GM21390 (cell line): ENCODE data around the gene PBX4.

Experiments
- ATAC-seq: cut with Tn5 transposase; IDR thresholded peaks from one replicate; pipeline ENCODE4 v1.9.1; 2021; ENCODE audit not compliant: unreplicated experiment

The PBX4 gene

DNA sequence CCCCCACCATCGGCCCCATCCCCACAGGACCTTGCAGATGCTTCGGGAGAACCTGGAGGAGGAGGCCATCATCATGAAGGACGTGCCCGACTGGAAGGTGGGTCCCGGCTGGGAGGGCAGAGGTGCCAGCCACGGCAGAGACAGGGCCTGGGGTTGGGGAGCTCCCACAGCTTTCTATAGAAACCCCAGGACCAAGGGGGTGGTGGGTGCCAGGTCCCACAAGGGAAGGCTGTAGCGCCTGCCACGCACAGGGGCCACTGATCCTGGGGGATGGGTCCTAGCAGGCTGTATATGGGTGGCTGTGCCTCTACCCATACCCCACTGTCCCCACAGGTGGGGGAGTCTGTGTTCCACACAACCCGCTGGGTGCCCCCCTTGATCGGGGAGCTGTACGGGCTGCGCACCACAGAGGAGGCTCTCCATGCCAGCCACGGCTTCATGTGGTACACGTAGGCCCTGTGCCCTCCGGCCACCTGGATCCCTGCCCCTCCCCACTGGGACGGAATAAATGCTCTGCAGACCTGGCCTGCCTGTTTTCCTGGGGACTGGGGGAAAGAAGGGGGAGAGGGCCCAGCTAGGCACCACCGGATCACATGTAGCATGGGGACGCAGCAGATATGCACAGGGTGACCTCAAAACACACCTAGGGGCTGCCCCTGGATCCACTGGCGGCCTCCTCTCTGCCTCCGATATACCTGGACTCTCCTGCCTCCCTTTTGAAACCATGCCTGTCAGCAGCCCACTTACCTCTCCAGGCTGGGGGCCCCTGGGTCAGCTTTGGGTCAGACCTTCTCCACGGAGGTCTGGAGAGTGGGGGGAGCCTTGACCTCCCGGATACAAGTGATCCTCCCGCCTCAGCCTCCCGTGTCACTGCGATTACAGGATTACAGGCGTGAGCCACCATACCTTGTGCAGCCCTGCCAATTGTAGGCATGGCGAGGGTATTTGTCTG, 90.5 kb downstream of the PBX4 start:
- no peak for ATAC-seq

DNA sequence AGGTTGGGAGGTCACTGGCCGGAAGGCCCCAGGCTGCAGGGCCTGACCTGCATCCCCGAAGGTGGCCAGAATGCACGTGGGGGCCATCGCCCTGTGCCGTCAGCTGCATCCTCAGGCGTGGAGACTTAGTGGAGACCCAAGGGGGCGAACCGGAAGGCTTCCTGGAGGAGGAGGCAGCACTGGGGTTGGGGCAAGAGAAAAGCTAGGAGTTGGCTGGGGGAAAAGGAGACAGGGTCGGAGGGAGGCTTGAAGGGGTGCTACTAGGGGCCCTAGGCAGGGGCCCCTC, 91.2 kb downstream of the PBX4 start:
- no peak for ATAC-seq

DNA sequence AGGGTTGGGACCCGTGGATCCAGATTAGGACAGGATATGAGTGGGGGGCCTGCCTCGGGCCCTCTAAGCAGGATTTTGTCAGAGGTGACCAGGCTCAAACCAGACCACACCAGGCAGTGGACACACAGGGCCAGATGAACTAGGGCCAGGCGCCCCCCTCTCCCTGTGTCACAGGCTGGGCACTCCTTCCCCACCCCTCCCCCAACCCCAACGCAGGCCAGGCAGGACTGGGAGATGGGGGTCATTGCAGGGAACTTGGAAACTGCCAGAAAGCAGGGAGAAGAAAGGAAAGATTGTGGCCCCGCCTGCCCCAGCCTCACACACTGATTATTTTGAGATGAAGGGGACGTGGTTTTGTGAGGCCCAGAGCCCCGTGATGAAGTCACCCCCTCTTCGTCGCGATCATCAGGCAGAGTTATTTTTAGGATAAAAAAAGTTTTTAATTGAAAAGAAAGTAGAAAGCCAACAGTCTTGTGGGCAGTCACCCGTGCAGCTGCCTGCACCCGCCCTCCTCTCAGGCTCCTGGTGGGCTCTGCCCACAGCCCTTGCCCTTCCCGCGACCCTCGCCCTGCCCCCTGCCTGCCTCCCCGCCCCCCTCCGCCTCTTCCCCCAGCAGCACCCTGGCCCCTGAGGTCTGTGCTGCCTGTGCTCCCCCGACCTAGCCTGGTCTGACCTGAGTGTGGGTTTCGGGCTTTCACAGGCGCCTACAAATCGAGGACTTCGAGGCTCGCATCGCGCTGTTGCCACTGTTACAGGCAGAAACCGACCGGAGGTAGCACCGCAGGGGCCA, 91.7 kb downstream of the PBX4 start:
- no peak for ATAC-seq

DNA sequence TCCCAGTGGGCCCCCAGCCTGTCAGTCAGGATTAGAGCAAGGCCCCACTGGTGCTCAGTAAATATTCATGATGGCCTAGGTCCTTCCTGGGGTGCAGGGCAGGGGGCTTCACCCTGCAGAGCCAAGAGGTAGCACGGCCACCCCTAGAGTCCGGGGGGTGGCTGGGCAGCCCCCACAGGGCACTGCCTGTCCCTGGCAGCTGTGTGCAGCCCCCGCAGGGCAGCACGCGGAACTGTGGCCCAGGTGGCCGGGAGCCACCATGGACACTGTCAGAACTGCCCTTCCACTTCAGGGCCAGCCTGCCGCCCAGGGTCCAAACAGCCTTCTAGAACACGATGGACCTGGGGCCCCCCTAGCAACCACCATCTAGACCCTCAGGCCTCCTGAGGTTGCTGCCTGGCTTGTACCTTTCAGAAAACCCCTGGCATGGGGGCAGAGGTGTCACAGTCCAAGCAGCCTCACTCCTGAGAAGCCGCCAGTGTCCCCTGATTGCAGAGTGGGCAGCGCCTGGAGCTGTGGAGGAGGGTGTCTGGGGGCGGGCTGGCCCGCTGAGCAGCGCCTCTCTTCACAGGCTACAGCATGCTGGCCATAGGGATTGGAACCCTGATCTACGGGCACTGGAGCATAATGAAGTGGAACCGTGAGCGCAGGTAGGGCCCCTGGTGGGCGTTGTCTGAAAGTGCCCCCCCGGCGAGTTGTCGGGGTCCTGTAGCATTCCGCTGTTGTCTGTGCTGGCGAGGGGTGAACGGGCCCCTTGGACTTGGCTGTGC, 92.7 kb downstream of the PBX4 start:
- no peak for ATAC-seq

DNA sequence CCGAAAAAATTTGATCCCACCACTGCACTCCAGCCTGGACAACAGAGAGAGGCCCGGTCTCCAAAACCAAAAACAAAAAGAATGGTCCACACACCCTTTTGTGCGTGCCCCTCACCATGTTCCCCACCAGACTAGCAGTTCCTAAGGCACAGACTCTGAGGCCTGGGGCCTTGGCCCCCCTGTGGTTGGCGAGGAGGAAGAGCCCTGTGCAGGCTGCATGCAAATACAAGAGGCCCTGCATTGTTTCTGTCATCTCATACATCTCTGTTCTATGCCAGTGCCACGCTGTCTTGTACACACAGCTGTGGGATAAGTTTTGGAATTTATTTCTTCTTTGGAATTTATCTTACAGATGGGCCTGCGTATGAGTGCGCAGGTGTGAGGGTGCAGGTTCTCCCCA, 94.4 kb downstream of the PBX4 start:
- ATAC-seq: no peak

DNA sequence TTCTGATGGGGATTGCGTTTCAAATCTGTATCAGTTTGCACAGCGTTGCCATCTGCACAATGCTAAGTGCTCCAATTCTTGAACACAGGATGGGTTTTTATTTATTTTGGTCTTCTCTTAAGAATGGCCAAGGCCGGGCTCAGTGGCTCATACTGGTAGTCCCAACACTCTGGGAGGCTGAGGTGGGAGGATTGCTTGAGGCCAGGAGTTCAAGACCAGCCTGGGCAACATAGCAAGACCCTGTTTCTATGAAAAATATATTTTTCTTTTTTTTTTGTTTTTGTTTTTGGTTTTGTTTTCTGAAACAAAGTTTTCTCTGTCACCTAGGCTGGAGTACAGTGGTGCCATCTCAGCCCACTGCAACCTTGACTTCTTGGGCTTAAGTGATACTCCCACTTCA, 95.3 kb downstream of the PBX4 start:
- no peak for ATAC-seq

DNA sequence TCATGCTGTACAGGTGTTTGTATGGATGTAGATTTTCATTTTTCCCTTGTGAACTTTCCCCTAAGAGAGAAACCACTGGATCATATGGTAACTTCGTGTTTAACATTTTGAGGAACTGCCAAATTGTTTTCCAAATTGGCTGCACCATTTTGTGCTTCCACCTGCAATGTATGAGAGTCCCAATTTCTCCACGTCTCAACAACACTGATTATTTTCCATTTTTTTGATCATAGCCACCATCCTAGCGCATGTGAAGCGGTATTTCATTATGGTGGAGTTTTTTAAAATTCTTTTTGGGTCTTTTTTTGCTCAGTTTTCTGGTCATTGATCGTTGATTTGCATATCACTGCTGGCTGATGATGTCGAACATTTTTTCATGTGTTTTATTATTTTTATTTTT, 97.5 kb downstream of the PBX4 start:
- ATAC-seq: no peak

DNA sequence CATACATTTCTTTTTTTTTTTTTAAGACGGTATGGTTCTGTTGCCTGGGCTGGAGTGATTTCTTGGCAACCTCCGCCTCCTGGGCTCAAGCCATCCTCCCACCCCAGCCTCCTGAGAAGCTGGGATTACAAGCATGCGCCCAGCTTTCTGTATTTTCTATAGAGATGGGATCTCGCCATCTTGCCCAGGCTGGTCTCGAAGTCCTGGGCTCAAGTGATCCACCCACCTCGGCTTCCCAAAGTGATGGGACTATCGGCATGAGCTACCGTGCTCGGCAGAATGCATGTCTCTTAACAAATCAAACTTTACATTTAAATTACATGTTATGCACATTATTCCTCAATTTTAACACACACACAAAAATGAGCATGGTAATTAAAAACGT, 101.3 kb downstream of the PBX4 start:
- ATAC-seq: no peak

DNA sequence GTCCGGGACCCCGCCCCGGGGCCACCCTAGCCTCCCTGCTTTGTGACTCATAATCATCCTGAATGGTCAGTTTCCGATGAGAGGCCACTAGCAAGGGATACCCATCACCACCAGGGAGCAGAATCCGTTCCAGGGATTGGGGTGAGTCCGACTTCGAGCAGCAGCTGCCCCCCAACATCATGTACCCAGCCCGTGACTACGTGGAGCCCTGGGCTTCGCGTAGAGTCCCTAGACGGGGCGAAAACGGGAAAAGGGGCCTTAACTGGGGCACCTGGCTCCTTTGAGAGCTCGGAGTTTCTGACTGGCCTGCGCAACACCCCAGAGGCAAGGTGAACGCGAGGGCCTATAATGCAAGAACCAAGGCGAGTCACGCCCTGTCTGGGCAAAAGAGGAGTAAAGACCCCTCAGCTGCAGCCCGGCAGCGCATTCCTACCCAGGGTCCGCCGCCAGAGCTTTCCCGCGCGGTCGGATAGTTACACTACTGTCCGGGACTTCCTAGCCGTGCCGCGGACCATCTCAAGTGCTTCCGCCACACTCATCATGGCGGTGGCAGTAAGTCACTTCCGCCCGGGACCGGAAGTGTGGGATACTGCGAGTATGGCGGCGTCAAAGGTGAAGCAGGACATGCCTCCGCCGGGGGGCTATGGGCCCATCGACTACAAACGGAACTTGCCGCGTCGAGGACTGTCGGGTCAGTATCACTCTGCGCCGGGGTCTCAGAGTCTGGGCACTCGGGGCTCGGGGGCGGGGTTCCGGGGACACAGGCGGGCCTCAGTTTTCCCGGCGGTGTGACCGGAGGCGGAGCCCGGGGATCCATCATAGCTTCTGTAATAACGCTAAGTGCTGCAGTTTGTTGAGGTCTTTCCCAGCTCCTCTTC, 102.6 kb downstream of the PBX4 start, which contains the start of gene NDUFA13:
Gene NDUFA13 (plus strand): TSS at position 584 of the 878 bp plus-strand sequence. CDS start 14 bp downstream, at position 598.
- ATAC-seq: peak; percentile 90

DNA sequence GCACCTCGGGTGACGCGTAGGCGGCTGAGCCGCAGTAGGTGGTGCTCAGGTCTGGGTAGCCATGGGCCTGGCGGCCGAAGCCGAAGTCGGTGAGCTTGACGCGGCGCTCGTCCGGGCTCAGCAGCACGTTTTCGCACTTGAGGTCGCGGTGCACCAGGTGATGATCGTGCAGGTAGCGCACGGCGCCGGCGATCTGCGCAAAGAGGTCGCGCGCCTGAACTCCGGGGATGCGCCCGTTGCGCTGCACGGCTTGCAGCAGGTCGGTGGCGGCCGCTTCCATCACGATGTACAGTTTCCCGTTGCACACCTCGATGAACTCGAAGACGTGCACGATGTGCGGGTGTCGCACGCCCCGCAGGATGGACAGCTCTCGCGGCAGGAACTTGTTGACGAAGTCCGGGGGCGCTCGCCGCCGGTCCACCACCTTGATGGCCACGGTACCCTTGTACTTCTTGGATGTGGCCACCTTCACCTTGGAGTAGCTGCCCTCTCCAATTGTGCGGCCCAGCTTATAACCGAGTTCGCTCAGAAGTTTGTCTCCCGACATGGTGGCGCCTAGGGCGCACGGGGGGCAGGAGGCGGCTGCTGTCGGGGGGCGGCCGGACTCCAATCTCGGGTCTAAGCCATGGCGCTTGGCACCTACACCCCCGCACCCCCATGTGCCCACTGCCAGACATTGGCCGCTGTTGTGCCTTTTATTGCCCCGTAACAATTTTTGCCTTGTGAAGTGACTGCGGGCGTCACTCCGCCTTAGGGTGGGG, 103.4 kb downstream of the PBX4 start, which contains the start of gene TSSK6:
Gene TSSK6 (minus strand): TSS at position 668 of the 761 bp plus-strand sequence. CDS start 121 bp downstream, at position 547.
- ATAC-seq: no peak

DNA sequence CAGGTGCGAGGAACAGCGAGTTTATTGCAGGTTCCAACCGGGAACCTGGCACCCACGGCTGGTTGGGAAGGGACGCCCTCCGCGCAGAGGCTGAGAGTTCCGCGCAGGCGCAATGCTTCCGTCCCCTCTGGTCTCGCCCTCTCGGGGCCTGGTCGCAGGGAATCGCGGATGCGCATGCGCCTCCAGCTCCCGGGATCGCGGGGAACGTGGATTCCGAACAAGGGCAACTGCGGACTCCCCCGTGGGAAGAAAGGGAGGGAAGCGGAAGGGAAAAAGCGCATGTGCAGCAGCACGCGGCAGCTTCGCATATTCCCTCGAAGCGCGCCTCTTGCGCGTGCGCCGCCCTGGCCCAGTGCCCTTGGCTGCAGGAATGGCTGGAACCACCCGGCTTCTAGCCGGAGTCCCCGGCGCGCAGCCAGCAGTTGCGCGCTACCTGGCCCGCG, 104.3 kb downstream of the PBX4 start:
- ATAC-seq: no peak

DNA sequence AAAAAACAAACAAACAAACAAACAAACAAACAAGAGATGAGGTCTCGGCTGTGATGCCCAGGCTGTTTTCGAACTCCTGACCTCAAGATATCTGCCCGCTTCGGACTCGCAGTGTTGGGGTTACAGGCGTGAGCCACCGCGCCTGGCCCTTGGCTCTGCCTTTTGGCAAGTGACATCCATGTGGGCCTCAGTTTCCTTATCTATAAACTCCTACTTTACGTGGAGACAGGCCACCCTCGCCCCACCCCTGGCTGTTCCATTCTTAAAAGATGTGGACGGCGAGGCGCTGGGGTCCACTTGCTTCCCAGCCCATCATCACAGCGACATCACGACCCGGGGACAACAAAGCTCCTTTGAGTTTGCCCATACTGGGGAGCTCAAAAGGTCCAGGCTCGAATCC, 104.8 kb downstream of the PBX4 start:
- ATAC-seq: no peak
